Body of pancreas (tissue), 4 donors: Measurements from ENCODE around the gene TESK1.

Experiments used
- CTCF ChIP-seq, 7 experiments: fragments of 450-650 bp in 4 of 7; fragments of 200-600 bp in 3 of 7; sonication (generic) in 3 of 7; IDR thresholded peaks; one replicate each; pipeline ENCODE4 v1.5.1; 2016 to 2019; ENCODE audit warnings: antibody characterized with exemption in 7 of 7
- POLR2A ChIP-seq, 3 donors: fragments of 450-650 bp; IDR thresholded peaks; one replicate each; pipeline ENCODE4 v1.6.1; 2016; ENCODE audit warnings: antibody characterized with exemption in 3 of 3, mild to moderate bottlenecking in 2 of 3

DNA sequence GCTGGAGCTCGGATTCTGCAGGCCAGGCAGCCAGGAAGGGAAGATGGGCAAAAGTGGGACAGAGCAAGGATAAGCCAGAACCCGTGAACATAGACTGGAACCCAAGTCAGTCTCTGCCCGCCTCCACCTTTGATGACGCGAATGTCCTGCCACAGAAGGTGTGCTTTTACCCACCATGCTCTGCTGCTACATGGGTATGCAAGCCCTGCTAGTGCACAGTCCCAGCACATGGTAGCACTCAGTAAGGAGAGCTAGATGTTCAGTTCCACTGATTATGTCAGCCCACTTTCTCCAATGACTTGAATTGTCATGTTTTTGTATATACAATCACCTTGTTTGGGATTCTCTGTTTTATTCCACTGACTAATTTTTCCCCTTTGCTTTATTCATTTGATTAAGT is 24.5 kb downstream of the TESK1 start:
- TF ChIP-seq CTCF (IDR thresholded peaks at IDR 0.05) (no peak), POLR2A (IDR thresholded peaks at IDR 0.05) (no peak)
